ENCODE data around the gene ARHGEF2. TPM values are rescaled to one million over a fixed set of nuclear protein-coding genes. Genes with fewer than 3 reads are reported as not detected.

Gene ARHGEF2
- polyA plus RNA-seq, 2 donors, result 15.9 to 26.6 TPM

DNA sequence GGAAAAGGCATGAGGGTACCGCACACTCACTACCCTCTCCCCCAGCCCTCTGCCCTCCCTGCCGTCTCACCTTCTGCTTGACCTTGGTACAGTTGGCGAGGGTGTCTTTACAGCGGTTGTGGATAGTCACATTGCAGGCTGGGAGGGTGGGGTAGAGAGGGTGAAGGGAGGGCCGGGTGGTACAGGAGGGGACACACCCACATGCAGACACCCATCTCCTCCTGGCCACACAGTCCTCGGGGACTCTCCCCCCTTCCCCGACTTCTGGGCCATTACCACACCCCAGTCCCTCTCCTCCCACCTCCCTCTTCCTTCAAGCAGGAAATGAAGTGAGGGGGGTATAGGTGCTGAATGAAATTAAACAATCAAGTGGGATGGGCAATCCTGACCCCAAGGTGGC lies 11.6 kb downstream of the ARHGEF2 start:
- Histone ChIP-seq H3K36me3 (ENCODE audit: control insufficient read depth in 2 of 2, insufficient read depth in 2 of 2, low read length in 1 of 2) (peaks cover 3 to 45% of the 10 kb centered on the region in 2 donors), H3K9me3 (ENCODE audit: control insufficient read depth in 2 of 2, insufficient read depth in 1 of 2, low read depth in 1 of 2, low read length in 1 of 2) (no peaks in the 10 kb centered on the region), H3K27me3 (ENCODE audit: control insufficient read depth in 1 of 2, insufficient read depth in 2 of 2, low read length in 2 of 2) (no peaks in the 10 kb centered on the region), H3K4me1 (ENCODE audit: control insufficient read depth in 2 of 2, insufficient read depth in 2 of 2, low read length in 1 of 2) (peaks cover 3 to 33% of the 10 kb centered on the region in 2 donors), H3K27ac (ENCODE audit: low read depth in 2 of 2, low read length in 1 of 2) (peak overlapping the region in 1 of 2 donors; percentile 84), H3K4me3 (ENCODE audit: low read depth in 1 of 2, low read length in 2 of 2) (no peak overlapping the region)
- 58 to 65% methylated on average over 7 of the region's 7 CpGs for WGBS, 2 donors

GRCh38 chr1:155966135-155966534 lies 12.2 kb downstream of the ARHGEF2 start:
- peaks cover 8 to 49% of the 10 kb centered on the region in 2 donors for H3K36me3 ChIP-seq (ENCODE audit: control insufficient read depth in 2 of 2, insufficient read depth in 2 of 2, low read length in 1 of 2)
- H3K9me3 ChIP-seq (ENCODE audit: control insufficient read depth in 2 of 2, insufficient read depth in 1 of 2, low read depth in 1 of 2, low read length in 1 of 2), result no peaks in the 10 kb centered on the region
- no peaks in the 10 kb centered on the region for H3K27me3 ChIP-seq (ENCODE audit: control insufficient read depth in 1 of 2, insufficient read depth in 2 of 2, low read length in 2 of 2)
- peak overlapping the region in 1 of 2 donors; percentile 84 for H3K27ac ChIP-seq (ENCODE audit: low read depth in 2 of 2, low read length in 1 of 2)
- no peak overlapping the region for H3K4me3 ChIP-seq (ENCODE audit: low read depth in 1 of 2, low read length in 2 of 2)
- 76 to 83% methylated on average over 9 of the region's 9 CpGs for WGBS, 2 donors
- peaks cover 3 to 33% of the 10 kb centered on the region in 2 donors for H3K4me1 ChIP-seq (ENCODE audit: control insufficient read depth in 2 of 2, insufficient read depth in 2 of 2, low read length in 1 of 2)

GRCh38 chr1:155964193-155964592 lies 14.2 kb downstream of the ARHGEF2 start:
- 89% methylated on average over 7 of the region's 7 CpGs for WGBS, 2 donors
- no peaks in the 10 kb centered on the region for H3K27me3 ChIP-seq (ENCODE audit: control insufficient read depth in 1 of 2, insufficient read depth in 2 of 2, low read length in 2 of 2)
- no peak overlapping the region for H3K4me3 ChIP-seq (ENCODE audit: low read depth in 1 of 2, low read length in 2 of 2)
- peaks cover 3 to 22% of the 10 kb centered on the region in 2 donors for H3K4me1 ChIP-seq (ENCODE audit: control insufficient read depth in 2 of 2, insufficient read depth in 2 of 2, low read length in 1 of 2)
- H3K9me3 ChIP-seq (ENCODE audit: control insufficient read depth in 2 of 2, insufficient read depth in 1 of 2, low read depth in 1 of 2, low read length in 1 of 2), result no peaks in the 10 kb centered on the region
- H3K27ac ChIP-seq (ENCODE audit: low read depth in 2 of 2, low read length in 1 of 2), result no peak overlapping the region
- peaks cover 13 to 58% of the 10 kb centered on the region in 2 donors for H3K36me3 ChIP-seq (ENCODE audit: control insufficient read depth in 2 of 2, insufficient read depth in 2 of 2, low read length in 1 of 2)

DNA sequence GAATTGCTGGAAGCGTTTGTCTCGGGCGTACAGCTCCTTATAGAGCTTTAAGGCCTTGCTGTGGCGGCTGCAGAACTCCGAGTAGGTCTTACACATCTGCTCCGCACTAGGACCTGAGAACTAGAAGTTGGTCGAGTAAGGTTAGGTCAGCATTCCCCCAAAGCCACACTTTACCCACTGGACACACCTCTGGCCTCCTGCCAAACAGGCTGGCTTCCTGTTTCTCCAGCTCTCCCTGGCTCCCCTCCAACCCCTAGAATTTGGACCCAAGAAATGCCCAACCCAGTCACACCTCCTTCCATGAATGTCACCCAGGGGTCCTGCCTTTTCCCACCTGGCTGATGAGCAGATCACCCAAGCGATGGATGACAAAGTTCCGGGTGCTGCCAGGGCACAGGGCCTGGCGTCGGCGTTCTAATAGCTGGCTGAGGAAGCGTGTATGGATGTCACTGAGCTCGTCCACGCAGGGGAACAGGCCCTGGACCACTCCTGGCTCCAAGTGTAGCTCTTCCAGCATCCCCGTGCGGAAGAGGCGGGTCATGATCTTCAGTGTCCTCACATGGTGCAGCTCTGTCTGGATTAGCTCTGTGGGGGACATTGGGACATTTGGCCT lies 15.6 kb downstream of the ARHGEF2 start:
- H3K27ac ChIP-seq (ENCODE audit: low read depth in 2 of 2, low read length in 1 of 2), result peak overlapping the region in 1 of 2 donors; percentile 78
- peaks cover 2 to 10% of the 10 kb centered on the region in 2 donors for H3K4me1 ChIP-seq (ENCODE audit: control insufficient read depth in 2 of 2, insufficient read depth in 2 of 2, low read length in 1 of 2)
- H3K9me3 ChIP-seq (ENCODE audit: control insufficient read depth in 2 of 2, insufficient read depth in 1 of 2, low read depth in 1 of 2, low read length in 1 of 2), result no peaks in the 10 kb centered on the region
- no peaks in the 10 kb centered on the region for H3K27me3 ChIP-seq (ENCODE audit: control insufficient read depth in 1 of 2, insufficient read depth in 2 of 2, low read length in 2 of 2)
- peaks cover 19 to 60% of the 10 kb centered on the region in 2 donors for H3K36me3 ChIP-seq (ENCODE audit: control insufficient read depth in 2 of 2, insufficient read depth in 2 of 2, low read length in 1 of 2)
- WGBS, 2 donors, result 77 to 80% methylated on average over 18 of the region's 18 CpGs
- H3K4me3 ChIP-seq (ENCODE audit: low read depth in 1 of 2, low read length in 2 of 2), result no peak overlapping the region

DNA sequence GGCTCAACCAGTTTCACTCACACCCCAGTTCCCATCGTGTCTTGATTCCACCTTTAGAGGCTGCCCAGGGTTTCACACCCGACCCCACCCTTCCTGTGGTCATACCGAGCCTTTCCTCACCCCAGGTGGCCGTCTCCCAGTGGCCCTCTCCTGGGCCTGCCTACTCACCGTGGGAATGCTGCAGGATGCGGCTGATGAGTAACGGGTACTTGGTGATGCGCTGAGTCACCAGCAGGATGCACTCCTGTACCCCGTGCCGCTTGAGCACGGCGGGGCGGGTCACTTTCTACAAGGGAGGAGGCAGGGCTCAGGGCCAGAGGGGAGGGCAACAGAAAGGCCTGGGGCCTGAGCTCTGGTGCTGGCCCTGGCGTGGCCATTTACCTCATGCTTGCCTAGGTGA lies 16.4 kb downstream of the ARHGEF2 start:
- 40 to 46% methylated on average over 14 of the region's 14 CpGs for WGBS, 2 donors
- Histone ChIP-seq H3K27ac (ENCODE audit: low read depth in 2 of 2, low read length in 1 of 2) (peak overlapping the region; percentile 55 to 78), H3K27me3 (ENCODE audit: control insufficient read depth in 1 of 2, insufficient read depth in 2 of 2, low read length in 2 of 2) (no peaks in the 10 kb centered on the region), H3K36me3 (ENCODE audit: control insufficient read depth in 2 of 2, insufficient read depth in 2 of 2, low read length in 1 of 2) (peaks cover 24 to 60% of the 10 kb centered on the region in 2 donors), H3K4me3 (ENCODE audit: low read depth in 1 of 2, low read length in 2 of 2) (no peak overlapping the region), H3K9me3 (ENCODE audit: control insufficient read depth in 2 of 2, insufficient read depth in 1 of 2, low read depth in 1 of 2, low read length in 1 of 2) (no peaks in the 10 kb centered on the region), H3K4me1 (ENCODE audit: control insufficient read depth in 2 of 2, insufficient read depth in 2 of 2, low read length in 1 of 2) (peaks cover 0 to 6% of the 10 kb centered on the region in 2 donors)

- 78 to 79% methylated on average over 3 of the region's 3 CpGs for WGBS, 2 donors
- no peaks in the 10 kb centered on the region for H3K27me3 ChIP-seq (ENCODE audit: control insufficient read depth in 1 of 2, insufficient read depth in 2 of 2, low read length in 2 of 2)
- no peaks in the 10 kb centered on the region for H3K9me3 ChIP-seq (ENCODE audit: control insufficient read depth in 2 of 2, insufficient read depth in 1 of 2, low read depth in 1 of 2, low read length in 1 of 2)
- H3K36me3 ChIP-seq (ENCODE audit: control insufficient read depth in 2 of 2, insufficient read depth in 2 of 2, low read length in 1 of 2), result peaks cover 24 to 45% of the 10 kb centered on the region in 2 donors
- no peak overlapping the region for H3K4me3 ChIP-seq (ENCODE audit: low read depth in 1 of 2, low read length in 2 of 2)
- H3K27ac ChIP-seq (ENCODE audit: low read depth in 2 of 2, low read length in 1 of 2), result peak overlapping the region; percentile 47 to 81
- peaks cover 0 to 3% of the 10 kb centered on the region in 2 donors for H3K4me1 ChIP-seq (ENCODE audit: control insufficient read depth in 2 of 2, insufficient read depth in 2 of 2, low read length in 1 of 2)
Observed at GRCh38 chr1:155960081-155960745, 18.1 kb downstream of the ARHGEF2 start.

DNA sequence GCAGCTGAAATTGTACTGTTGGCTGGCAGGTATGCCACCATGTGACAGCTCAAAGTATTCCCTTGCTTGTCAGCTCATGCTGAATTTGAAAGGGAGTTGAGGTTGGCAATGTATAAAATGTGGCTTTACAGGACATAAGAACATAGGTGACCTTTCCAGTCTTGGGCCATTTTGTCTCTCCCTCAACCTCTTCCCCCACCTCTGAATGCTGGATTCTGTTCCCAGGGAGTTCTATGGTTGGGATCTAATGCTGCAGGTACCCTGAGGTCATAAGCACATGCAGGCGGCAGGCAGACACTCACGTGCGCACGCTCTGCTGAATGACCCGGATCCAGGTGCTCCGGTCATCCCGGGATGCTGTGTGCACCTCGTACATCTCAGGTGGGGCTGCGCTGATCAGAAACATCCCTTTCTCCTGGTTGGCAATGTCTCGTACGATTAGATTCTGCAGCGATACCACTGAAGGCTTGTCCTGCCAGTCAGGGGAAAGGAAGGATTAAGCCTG lies 20.9 kb downstream of the ARHGEF2 start:
- no peak overlapping the region for H3K27ac ChIP-seq (ENCODE audit: low read depth in 2 of 2, low read length in 1 of 2)
- no peak overlapping the region for H3K4me3 ChIP-seq (ENCODE audit: low read depth in 1 of 2, low read length in 2 of 2)
- no peaks in the 10 kb centered on the region for H3K27me3 ChIP-seq (ENCODE audit: control insufficient read depth in 1 of 2, insufficient read depth in 2 of 2, low read length in 2 of 2)
- no peaks in the 10 kb centered on the region for H3K9me3 ChIP-seq (ENCODE audit: control insufficient read depth in 2 of 2, insufficient read depth in 1 of 2, low read depth in 1 of 2, low read length in 1 of 2)
- 91 to 93% methylated on average over 12 of the region's 12 CpGs for WGBS, 2 donors
- peaks cover 21 to 40% of the 10 kb centered on the region in 2 donors for H3K36me3 ChIP-seq (ENCODE audit: control insufficient read depth in 2 of 2, insufficient read depth in 2 of 2, low read length in 1 of 2)
- H3K4me1 ChIP-seq (ENCODE audit: control insufficient read depth in 2 of 2, insufficient read depth in 2 of 2, low read length in 1 of 2), result no peaks in the 10 kb centered on the region

DNA sequence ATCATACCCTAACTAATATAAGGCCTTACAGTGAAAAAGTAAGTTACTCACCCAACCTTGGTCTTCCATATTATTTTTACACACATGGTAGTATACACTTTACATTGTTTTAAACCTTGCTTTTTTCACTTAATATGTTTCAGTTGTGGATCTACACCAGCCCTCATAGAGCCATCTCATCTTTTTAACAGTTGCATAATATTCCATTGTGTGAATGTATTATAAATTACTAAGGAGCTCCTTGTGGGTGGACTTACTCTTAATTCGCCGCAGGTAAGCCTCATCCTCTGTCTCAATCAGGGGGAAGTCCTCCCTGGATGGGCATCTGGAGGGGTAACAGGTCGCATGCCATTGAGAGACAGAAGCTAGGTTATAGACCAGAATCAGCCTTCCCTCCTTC lies 23.7 kb downstream of the ARHGEF2 start:
- WGBS, 2 donors, result 98% methylated on average over 3 of the region's 3 CpGs
- H3K27ac ChIP-seq (ENCODE audit: low read depth in 2 of 2, low read length in 1 of 2), result no peak overlapping the region
- H3K36me3 ChIP-seq (ENCODE audit: control insufficient read depth in 2 of 2, insufficient read depth in 2 of 2, low read length in 1 of 2), result peaks cover 19 to 46% of the 10 kb centered on the region in 2 donors
- H3K4me3 ChIP-seq (ENCODE audit: low read depth in 1 of 2, low read length in 2 of 2), result no peak overlapping the region
- no peaks in the 10 kb centered on the region for H3K4me1 ChIP-seq (ENCODE audit: control insufficient read depth in 2 of 2, insufficient read depth in 2 of 2, low read length in 1 of 2)
- no peaks in the 10 kb centered on the region for H3K27me3 ChIP-seq (ENCODE audit: control insufficient read depth in 1 of 2, insufficient read depth in 2 of 2, low read length in 2 of 2)
- no peaks in the 10 kb centered on the region for H3K9me3 ChIP-seq (ENCODE audit: control insufficient read depth in 2 of 2, insufficient read depth in 1 of 2, low read depth in 1 of 2, low read length in 1 of 2)

- no peak overlapping the region for H3K4me3 ChIP-seq (ENCODE audit: low read depth in 1 of 2, low read length in 2 of 2)
- peaks cover 11 to 38% of the 10 kb centered on the region in 2 donors for H3K36me3 ChIP-seq (ENCODE audit: control insufficient read depth in 2 of 2, insufficient read depth in 2 of 2, low read length in 1 of 2)
- no peak overlapping the region for H3K27ac ChIP-seq (ENCODE audit: low read depth in 2 of 2, low read length in 1 of 2)
- 88 to 93% methylated on average over 13 of the region's 13 CpGs for whole genome bisulfite sequencing, 2 donors
- H3K9me3 ChIP-seq (ENCODE audit: control insufficient read depth in 2 of 2, insufficient read depth in 1 of 2, low read depth in 1 of 2, low read length in 1 of 2), result no peaks in the 10 kb centered on the region
- no peaks in the 10 kb centered on the region for H3K27me3 ChIP-seq (ENCODE audit: control insufficient read depth in 1 of 2, insufficient read depth in 2 of 2, low read length in 2 of 2)
- no peaks in the 10 kb centered on the region for H3K4me1 ChIP-seq (ENCODE audit: control insufficient read depth in 2 of 2, insufficient read depth in 2 of 2, low read length in 1 of 2)
Observed at GRCh38 chr1:155952505-155952890, 25.8 kb downstream of the ARHGEF2 start.

Measured in esophagus (tissue), 2 donors.